Kidney (tissue), 14 donors: ENCODE results near the gene PSEN1. TPM values are rescaled to one million over a fixed set of nuclear protein-coding genes. Genes with fewer than 3 reads are reported as not detected.

Experiments
- DNase-seq, 5 donors: peaks; one replicate each; pipeline ENCODE4 v3.0.0-alpha.2; 2013 to 2020
- FAIRE-seq: peaks from 2 replicates; lab custom pipeline; 2012; peaks lifted over from hg19 to GRCh38; lab: Jason Lieb, UNC
- H3K27ac ChIP-seq, 2 donors: one replicate each; pipeline ENCODE4 v1.7.0; 2013; ENCODE audit warnings: low read depth in 2 of 2, low read length in 2 of 2, inconsistent platforms in 1 of 2
- H3K27me3 ChIP-seq: one replicate; pipeline ENCODE4 v1.7.1; 2013; ENCODE audit warnings: low read length, inconsistent platforms; ENCODE audit not compliant: control insufficient read depth, insufficient read depth
- H3K36me3 ChIP-seq, 3 donors: one replicate each; pipeline versions ENCODE4 v1.7.0 to v1.7.1; 2013; ENCODE audit warnings: low read length in 3 of 3, control low read depth in 1 of 3, inconsistent platforms in 1 of 3; ENCODE audit not compliant: insufficient read depth in 3 of 3, control insufficient read depth in 2 of 3
- H3K4me1 ChIP-seq, 3 donors: one replicate each; pipeline versions ENCODE4 v1.7.0 to v1.7.1; 2013; ENCODE audit warnings: low read length in 3 of 3, inconsistent platforms in 1 of 3, low read depth in 1 of 3; ENCODE audit not compliant: control insufficient read depth in 2 of 3, insufficient read depth in 2 of 3
- H3K4me3 ChIP-seq, 3 donors: one replicate each; pipeline versions ENCODE4 v1.7.0 to v1.8.1; 2013; ENCODE audit warnings: low read length in 3 of 3, control low read depth in 1 of 3, inconsistent platforms in 1 of 3
- H3K9ac ChIP-seq, 3 donors: one replicate each; pipeline versions ENCODE4 v1.7.0 to v1.7.1; 2013; ENCODE audit warnings: low read length in 3 of 3, control low read depth in 1 of 3, inconsistent platforms in 1 of 3
- H3K9me3 ChIP-seq, 3 donors: one replicate each; pipeline versions ENCODE4 v1.7.0 to v1.7.1; 2013; ENCODE audit warnings: low read length in 3 of 3, control low read depth in 1 of 3, inconsistent platforms in 1 of 3; ENCODE audit not compliant: control insufficient read depth in 2 of 3, insufficient read depth in 1 of 3
- CTCF ChIP-seq: IDR thresholded peaks from 3 replicates; pipeline ENCODE4 v1.5.1; 2012; ENCODE audit warnings: mild to moderate bottlenecking, moderate library complexity, borderline replicate concordance; ENCODE audit not compliant: insufficient read depth; ENCODE audit errors: extremely low read depth
- intact Hi-C: fragments of 100-400 bp; cut with DNase I; formaldehyde crosslinking; loops from one replicate; pipeline ENCODE4 v1.11.1; 2022
- polyA plus RNA-seq: library from polyadenylated mRNA; stranded (reverse); fragments of 350-450 nt; fragmentation: Illumina TruSeq; extraction: RNeasy Lipid Tissue Mini Kit (QIAGEN cat#74804); gene quantifications from one replicate; pipeline ENCODE4 v1.2.3, GENCODE V29; 2014; ENCODE audit warnings: low read depth, low replicate concordance; ENCODE audit not compliant: insufficient read depth
- total RNA-seq: library from RNA; stranded (reverse); fragmentation: NEBNext Ultra II Directional; extraction: Animal tissue kit (Norgen Biotek cat#: 25700); gene quantifications from one replicate; pipeline ENCODE4 v1.2.1, GENCODE V29; 2021
- donor health status: control.
- donor health status: control.
- donor health status: control.
- donor health status: control.
- donor health status: control.
- donor health status: DM: yes; HTN: yes; CAD: no.
- donor health status: Normal renal cell carcinoma (clear cell type).

The PSEN1 gene
- total and polyA plus RNA-seq, 2 donors from 2014 or later: 33.5 to 68.6 TPM

GRCh38 chr14:73255005-73255400, 118.7 kb downstream of the PSEN1 start:
- DNase-seq: peak in 1 of 5 donors; percentile 54
- Histone ChIP-seq H3K9ac (no peak overlapping the region), H3K27ac (no peak overlapping the region), H3K9me3 (no peaks in the 10 kb centered on the region), H3K4me3 (no peak overlapping the region), H3K27me3 (no peaks in the 10 kb centered on the region), H3K36me3 (peaks cover 0 to 5% (median 0%) of the 10 kb centered on the region in 3 donors), H3K4me1 (peaks cover 0 to 4% (median 3%) of the 10 kb centered on the region in 3 donors)
- TF ChIP-seq CTCF: no peak
- intact Hi-C loops: no loop called here
- FAIRE-seq: no peak

- FAIRE-seq: no peak
- H3K4me3 ChIP-seq: no peak overlapping the region
- no peak for TF ChIP-seq CTCF
- intact Hi-C loops: no loop called here
- H3K4me1 ChIP-seq: peaks cover 0 to 7% (median 3%) of the 10 kb centered on the region in 3 donors
- H3K27ac ChIP-seq: no peak overlapping the region
- H3K36me3 ChIP-seq: peaks cover 0 to 9% (median 0%) of the 10 kb centered on the region in 3 donors
- no peaks in the 10 kb centered on the region for H3K9me3 ChIP-seq
- H3K27me3 ChIP-seq: no peaks in the 10 kb centered on the region
- DNase-seq: peak in 2 of 5 donors; percentile 27 to 53
- H3K9ac ChIP-seq: no peak overlapping the region
These were observed 119.5 kb downstream of the PSEN1 start for GRCh38 chr14:73255693-73256225.

- H3K9me3 ChIP-seq: no peaks in the 10 kb centered on the region
- FAIRE-seq (no peak), DNase-seq (no peak)
- no peaks in the 10 kb centered on the region for H3K27me3 ChIP-seq
- no peak overlapping the region for H3K9ac ChIP-seq
- TF ChIP-seq CTCF: no peak
- no peak overlapping the region for H3K27ac ChIP-seq
- H3K4me3 ChIP-seq: no peak overlapping the region
- H3K4me1 ChIP-seq: peaks cover 0 to 6% (median 0%) of the 10 kb centered on the region in 3 donors
- peaks cover 0 to 9% (median 0%) of the 10 kb centered on the region in 3 donors for H3K36me3 ChIP-seq
- intact Hi-C loops: no loop called here
These were observed 121.8 kb downstream of the PSEN1 start for GRCh38 chr14:73258076-73258475.
